Fibroblast of lung (primary cell): Measurements from ENCODE around the gene CCNT2. TPM values are rescaled to one million over a fixed set of nuclear protein-coding genes. Genes with fewer than 3 reads are reported as not detected.
"Not testable (repeated sequence)": the region's sequence is repeated elsewhere in the genome, so short reads cannot be mapped to it uniquely, and the experiment has no call there.

ENCODE experiments used
- DNase-seq, 2 donors: peaks; one replicate each; pipeline versions ENCODE4 v3.0.0 to v3.0.0-alpha.2; 2010; ENCODE audit warnings: low read depth in 2 of 2
- H2AFZ ChIP-seq: 2 replicates; pipeline ENCODE4 v1.5.1; 2012; ENCODE audit warnings: low read length, control low read depth, inconsistent platforms
- H3K27ac ChIP-seq: 2 replicates; pipeline ENCODE4 v1.5.1; 2011; ENCODE audit warnings: low read length, control low read depth; ENCODE audit not compliant: insufficient read depth
- H3K27me3 ChIP-seq: 2 replicates; pipeline ENCODE4 v1.5.1; 2011; ENCODE audit warnings: mild to moderate bottlenecking, low read length; ENCODE audit not compliant: control insufficient read depth, insufficient read depth
- H3K36me3 ChIP-seq: 2 replicates; pipeline ENCODE4 v1.5.1; 2011; ENCODE audit warnings: low read length; ENCODE audit not compliant: control insufficient read depth, insufficient read depth
- H3K4me1 ChIP-seq: 2 replicates; pipeline ENCODE4 v1.5.1; 2011; ENCODE audit warnings: low read length; ENCODE audit not compliant: control insufficient read depth, insufficient read depth; ENCODE audit errors: extremely low read depth
- H3K4me2 ChIP-seq: 2 replicates; pipeline ENCODE4 v1.5.1; 2011; ENCODE audit warnings: low read length, control low read depth; ENCODE audit not compliant: insufficient read depth; ENCODE audit errors: extremely low read depth
- H3K4me3 ChIP-seq, 4 experiments: fragments of 200-600 bp in 1 of 4; sonication (generic) in 1 of 4; replicated peaks in 1 of 4; 2 replicates each; pipeline ENCODE4 v1.5.1; 2011 to 2016; ENCODE audit warnings: low read length in 4 of 4, low read depth in 3 of 4, mild to moderate bottlenecking in 3 of 4, control low read depth in 2 of 4, inconsistent platforms in 1 of 4, mixed read lengths in 1 of 4; ENCODE audit not compliant: insufficient read depth in 1 of 4; ENCODE audit errors: control extremely low read depth in 1 of 4
- H3K79me2 ChIP-seq: 2 replicates; pipeline ENCODE4 v1.5.1; 2012; ENCODE audit warnings: mild to moderate bottlenecking, low read length, inconsistent platforms; ENCODE audit not compliant: control insufficient read depth, insufficient read depth
- H3K9ac ChIP-seq: 2 replicates; pipeline ENCODE4 v1.5.1; 2011; ENCODE audit warnings: mild to moderate bottlenecking, low read length, control low read depth; ENCODE audit not compliant: insufficient read depth
- H3K9me3 ChIP-seq: 2 replicates; pipeline ENCODE4 v1.5.1; 2012; ENCODE audit warnings: low read depth, low read length; ENCODE audit not compliant: control insufficient read depth, insufficient read depth
- H4K20me1 ChIP-seq: 2 replicates; pipeline ENCODE4 v1.5.1; 2011; ENCODE audit warnings: low read length; ENCODE audit not compliant: control insufficient read depth, insufficient read depth; ENCODE audit errors: extremely low read depth
- EZH2 ChIP-seq: IDR thresholded peaks from 2 replicates; pipeline ENCODE4 v1.5.1; 2012; ENCODE audit warnings: low read length, control low read depth, mild to moderate bottlenecking; ENCODE audit errors: missing control alignments
- polyA plus RNA-seq, 2 donors: library from polyadenylated mRNA; depleted of rRNA in 1 of 2; stranded (reverse) in 1 of 2; unstranded in 1 of 2; fragments of >200 nt; gene quantifications; 2 replicates each; pipeline ENCODE4 v1.2.1, GENCODE V29; 2011 to 2012; ENCODE audit warnings: missing spikeins in 1 of 2
- total RNA-seq: library from RNA; depleted of rRNA; stranded (reverse); fragments of >200 nt; gene quantifications from 2 replicates; pipeline ENCODE4 v1.2.1, GENCODE V29; 2014
- TF ChIP-seq, protein P1 (sequence below), 2 donors: IDR thresholded peaks in 1 of 2; conservative IDR thresholded peaks in 1 of 2; 1 replicate in 1 of 2; 2 replicates in 1 of 2; pipeline ENCODE4 v1.5.1; 2011 to 2012; ENCODE audit warnings: low read length in 2 of 2, control low read depth in 1 of 2, inconsistent platforms in 1 of 2, low read depth in 1 of 2, mild to moderate bottlenecking in 1 of 2

CCNT2 gene
- total and polyA plus RNA-seq, 2 donors (not counting 1 experiment from before 2014, with no cell fraction given) = 10.5 to 30.1 TPM

DNA sequence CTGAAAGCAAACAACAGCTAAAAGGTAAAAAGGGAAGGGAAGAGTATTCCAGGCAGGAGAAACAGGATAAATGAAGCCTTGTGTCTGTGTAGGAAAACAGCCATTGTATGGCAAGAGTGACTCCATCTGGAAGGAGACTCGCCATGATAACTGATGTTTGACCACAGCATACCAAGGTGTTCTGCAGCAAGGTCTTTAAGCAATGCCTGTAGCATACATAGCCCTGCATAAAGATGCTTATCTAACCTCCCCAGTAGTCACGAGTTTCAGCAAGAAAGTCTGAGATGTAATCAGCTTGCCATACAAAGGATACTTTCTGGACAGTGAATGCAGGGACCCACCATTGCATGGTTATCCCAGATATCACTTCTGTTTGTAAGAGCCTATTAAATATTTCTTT is 11.9 kb upstream of the CCNT2 start:
- no peak for TF ChIP-seq EZH2
- TF ChIP-seq, protein P1, sequence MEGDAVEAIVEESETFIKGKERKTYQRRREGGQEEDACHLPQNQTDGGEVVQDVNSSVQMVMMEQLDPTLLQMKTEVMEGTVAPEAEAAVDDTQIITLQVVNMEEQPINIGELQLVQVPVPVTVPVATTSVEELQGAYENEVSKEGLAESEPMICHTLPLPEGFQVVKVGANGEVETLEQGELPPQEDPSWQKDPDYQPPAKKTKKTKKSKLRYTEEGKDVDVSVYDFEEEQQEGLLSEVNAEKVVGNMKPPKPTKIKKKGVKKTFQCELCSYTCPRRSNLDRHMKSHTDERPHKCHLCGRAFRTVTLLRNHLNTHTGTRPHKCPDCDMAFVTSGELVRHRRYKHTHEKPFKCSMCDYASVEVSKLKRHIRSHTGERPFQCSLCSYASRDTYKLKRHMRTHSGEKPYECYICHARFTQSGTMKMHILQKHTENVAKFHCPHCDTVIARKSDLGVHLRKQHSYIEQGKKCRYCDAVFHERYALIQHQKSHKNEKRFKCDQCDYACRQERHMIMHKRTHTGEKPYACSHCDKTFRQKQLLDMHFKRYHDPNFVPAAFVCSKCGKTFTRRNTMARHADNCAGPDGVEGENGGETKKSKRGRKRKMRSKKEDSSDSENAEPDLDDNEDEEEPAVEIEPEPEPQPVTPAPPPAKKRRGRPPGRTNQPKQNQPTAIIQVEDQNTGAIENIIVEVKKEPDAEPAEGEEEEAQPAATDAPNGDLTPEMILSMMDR (conservative IDR thresholded peaks at IDR 0.05 in 1 of 2, IDR thresholded peaks at IDR 0.05 in 1 of 2; ENCODE audit: low read depth in 1 of 2, low read length in 2 of 2) = no peak
- DNase-seq = no peak
- no peaks in the 10 kb centered on the region for H3K27me3 ChIP-seq

DNA sequence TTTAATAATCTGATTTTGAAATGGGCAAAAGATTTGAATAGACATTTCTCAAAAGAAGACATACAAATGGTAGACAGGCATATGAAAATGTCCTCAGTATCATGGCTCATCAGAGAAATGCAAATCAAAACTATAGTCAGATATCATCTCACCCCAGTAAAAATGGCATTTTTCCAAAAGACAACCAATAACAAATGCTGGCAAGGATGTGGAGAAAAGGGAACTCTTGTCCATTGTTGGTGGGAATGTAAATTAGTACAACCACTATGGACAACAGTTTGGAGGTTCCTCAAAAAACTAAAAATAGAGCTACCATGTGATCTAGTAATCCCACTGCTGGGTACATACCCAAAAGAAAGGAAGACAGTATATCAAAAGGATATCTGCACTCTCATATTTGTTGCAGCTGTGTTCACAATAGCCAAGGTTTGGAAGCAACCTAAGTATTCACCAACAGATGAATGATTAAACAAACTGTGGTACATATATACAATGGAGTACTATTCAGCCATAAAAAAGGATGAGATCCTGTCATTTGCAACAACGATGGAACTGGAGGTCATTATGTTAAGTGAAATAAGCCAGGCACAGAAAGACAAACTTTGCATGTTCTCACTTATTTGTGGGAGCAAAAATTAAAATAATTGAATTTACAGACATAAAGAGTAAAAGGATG is 11.0 kb upstream of the CCNT2 start:
- H3K79me2 ChIP-seq, H3K4me3 ChIP-seq, H2AFZ ChIP-seq, H3K4me1 ChIP-seq, H3K4me2 ChIP-seq, H3K9me3 ChIP-seq, H3K27ac ChIP-seq, H4K20me1 ChIP-seq, H3K27me3 ChIP-seq, DNase-seq, H3K9ac ChIP-seq, H3K36me3 ChIP-seq: not testable (repeated sequence)

More for the DNA sequence above, 11.9 kb upstream of the CCNT2 start:
- H4K20me1 ChIP-seq = no peaks in the 10 kb centered on the region
- H3K4me1 ChIP-seq = no peaks in the 10 kb centered on the region
- H3K36me3 ChIP-seq = no peaks in the 10 kb centered on the region
- H3K9ac ChIP-seq = no peak overlapping the region
- H3K27ac ChIP-seq = no peak overlapping the region
- no peaks in the 10 kb centered on the region for H3K9me3 ChIP-seq
- H3K79me2 ChIP-seq = no peaks in the 10 kb centered on the region
- H3K4me2 ChIP-seq = no peak overlapping the region
- no peak overlapping the region for H3K4me3 ChIP-seq
- H2AFZ ChIP-seq = no peak overlapping the region

DNA sequence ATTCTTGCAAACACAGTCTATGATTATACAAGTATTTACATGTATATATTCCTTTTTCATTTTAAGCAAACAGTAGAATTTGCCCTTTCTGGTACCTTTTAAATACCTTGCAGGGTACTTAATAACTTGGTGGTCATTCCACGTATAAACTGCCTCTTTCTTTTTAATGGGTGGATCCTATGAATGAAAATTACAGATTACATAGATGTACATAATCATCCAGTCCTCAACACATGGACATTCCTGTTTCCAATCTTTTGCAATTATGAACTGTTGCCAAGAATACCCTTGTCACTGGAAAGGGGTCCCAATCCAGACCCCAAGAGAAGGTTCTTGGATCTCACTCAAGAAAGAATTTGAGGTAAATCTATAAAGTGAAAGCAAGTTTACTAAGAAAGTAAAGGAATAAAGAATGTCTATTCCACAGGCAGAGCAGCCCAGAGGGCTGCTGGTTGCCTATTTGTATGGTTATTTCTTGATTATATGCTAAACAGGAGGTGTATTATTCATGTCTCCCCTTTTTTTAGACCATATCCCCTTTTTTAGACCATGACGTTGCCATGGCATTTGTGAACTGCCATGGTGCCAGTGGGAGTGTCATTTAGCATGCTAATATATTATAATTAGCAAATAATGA is 7.7 kb upstream of the CCNT2 start:
- Histone ChIP-seq H4K20me1 (no peaks in the 10 kb centered on the region), H3K9ac (no peak overlapping the region), H3K9me3 (no peaks in the 10 kb centered on the region), H3K27me3 (no peaks in the 10 kb centered on the region), H3K79me2 (no peaks in the 10 kb centered on the region), H3K4me1 (no peaks in the 10 kb centered on the region), H2AFZ (no peak overlapping the region), H3K27ac (no peak overlapping the region), H3K4me3 (no peak overlapping the region), H3K4me2 (no peak overlapping the region), H3K36me3 (no peaks in the 10 kb centered on the region)
- DNase-seq = no peak
- TF ChIP-seq, protein P1 (conservative IDR thresholded peaks at IDR 0.05 in 1 of 2, IDR thresholded peaks at IDR 0.05 in 1 of 2; ENCODE audit: low read depth in 1 of 2, low read length in 2 of 2) = no peak
- no peak for TF ChIP-seq EZH2
